GM23248 (cell line): ENCODE results near the gene ZBTB20.

ENCODE experiments used
- EZH2 ChIP-seq: fragments of 200-600 bp; sonication (generic); IDR thresholded peaks from 2 replicates; pipeline ENCODE4 v1.6.1; 2018; ENCODE audit warnings: antibody characterized with exemption, mild to moderate bottlenecking; ENCODE audit not compliant: insufficient read depth, poor library complexity, severe bottlenecking
- EZH2phosphoT487 ChIP-seq: fragments of 200-600 bp; sonication (generic); IDR thresholded peaks from 2 replicates; pipeline ENCODE4 v1.6.1; 2018; ENCODE audit warnings: antibody characterized with exemption, moderate library complexity, mild to moderate bottlenecking, low read depth; ENCODE audit not compliant: insufficient read depth

DNA sequence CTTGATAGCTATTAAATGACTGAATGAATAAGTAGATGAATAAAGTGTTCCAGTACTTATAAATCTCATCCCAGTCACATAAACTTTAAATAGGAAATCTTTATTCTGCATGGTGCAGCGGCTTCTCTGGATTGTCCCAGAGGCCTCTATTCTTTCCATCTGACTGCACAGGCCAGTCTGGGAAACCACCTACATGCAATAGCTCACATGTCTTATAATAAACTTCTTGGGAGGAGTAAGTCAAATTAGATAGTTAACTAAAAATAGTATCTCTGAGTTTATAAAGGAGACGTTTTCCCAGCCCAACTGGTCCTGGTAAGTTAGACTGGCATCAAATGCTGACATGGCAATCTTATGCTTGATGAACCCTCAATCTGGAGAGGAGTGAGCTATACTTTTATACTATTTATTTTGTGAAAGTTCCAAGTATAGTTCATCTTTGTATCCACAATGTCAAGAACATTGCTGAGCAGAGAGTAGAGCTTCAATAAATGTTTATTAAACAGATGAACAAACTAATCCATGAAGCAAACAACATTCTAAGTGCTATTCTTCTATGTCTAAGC lies 435.7 kb downstream of the ZBTB20 start:
- TF ChIP-seq EZH2phosphoT487 (no peak), EZH2 (no peak)
